GM19467 (cell line): ENCODE data around the gene DLL1.

Experiments used
- ATAC-seq: cut with Tn5 transposase; IDR thresholded peaks from one replicate; pipeline ENCODE4 v1.9.1; 2021; ENCODE audit warnings: mild to moderate bottlenecking, moderate library complexity; ENCODE audit not compliant: unreplicated experiment

The DLL1 gene

GRCh38 chr6:170234419-170234818 lies 56.5 kb downstream of the DLL1 start:
- ATAC-seq = no peak

- no peak for ATAC-seq
Observed at GRCh38 chr6:170233286-170234205, 57.3 kb downstream of the DLL1 start.
